CD4-positive, CD25-positive, alpha-beta regulatory T cell (primary cell): Measurements from ENCODE around the gene PATL1. TPM values are rescaled to one million over a fixed set of nuclear protein-coding genes. Genes with fewer than 3 reads are reported as not detected.
A peak's percentile ranks its signal among the peaks of the same experiment; 100 is the strongest.
"Not testable (repeated sequence)": the region's sequence is repeated elsewhere in the genome, so short reads cannot be mapped to it uniquely, and the experiment has no call there.

ENCODE experiments used
- ATAC-seq, 2 donors: fragments of 150-1000 bp; cut with Tn5 transposase; one replicate each; pipeline ENCODE4 v1.10.0; 2021; ENCODE audit warnings: low read depth in 2 of 2, moderate number of reproducible peaks in 2 of 2, moderate library complexity in 1 of 2
- DNase-seq, 3 donors: peaks; one replicate each; pipeline versions ENCODE4 v3.0.0 to v3.0.0-alpha.2; 2012 to 2022; ENCODE audit warnings: mixed read lengths in 1 of 3
- H3K27ac ChIP-seq: one replicate; pipeline ENCODE4 v1.7.0; 2013; ENCODE audit warnings: mild to moderate bottlenecking, low read length; ENCODE audit not compliant: insufficient read depth, poor library complexity, severe bottlenecking
- H3K27me3 ChIP-seq: one replicate; pipeline ENCODE4 v1.7.0; 2013; ENCODE audit warnings: low read length; ENCODE audit not compliant: control insufficient read depth, insufficient read depth
- H3K36me3 ChIP-seq: one replicate; pipeline ENCODE4 v1.7.0; 2013; ENCODE audit warnings: mild to moderate bottlenecking, low read length, moderate library complexity; ENCODE audit not compliant: control insufficient read depth, insufficient read depth
- H3K4me1 ChIP-seq: 2 replicates; pipeline ENCODE4 v1.7.0; 2013; ENCODE audit warnings: mild to moderate bottlenecking, low read length; ENCODE audit not compliant: insufficient read depth, control insufficient read depth, poor library complexity, severe bottlenecking
- H3K4me3 ChIP-seq: one replicate; pipeline ENCODE4 v1.7.0; 2013; ENCODE audit warnings: low read depth, mild to moderate bottlenecking, low read length, moderate library complexity
- H3K9me3 ChIP-seq, 2 experiments: 1 replicate in 1 of 2; 2 replicates in 1 of 2; pipeline ENCODE4 v1.7.0; 2013; ENCODE audit warnings: low read length in 2 of 2, mild to moderate bottlenecking in 1 of 2, moderate library complexity in 1 of 2; ENCODE audit not compliant: control insufficient read depth in 2 of 2
- H3K27ac Mint-ChIP-seq, 3 donors: one replicate each; pipeline ENCODE4 v1.8.0; 2020 to 2022; ENCODE audit warnings: mild to moderate bottlenecking in 3 of 3, mixed read lengths in 3 of 3, moderate library complexity in 2 of 3
- H3K27me3 Mint-ChIP-seq: one replicate; pipeline ENCODE4 v1.8.0; 2022; ENCODE audit warnings: mild to moderate bottlenecking, mixed read lengths
- H3K36me3 Mint-ChIP-seq: one replicate; pipeline ENCODE4 v1.8.0; 2020; ENCODE audit warnings: mixed read lengths
- H3K4me1 Mint-ChIP-seq, 4 donors: one replicate each; pipeline ENCODE4 v1.8.0; 2020 to 2022; ENCODE audit warnings: mixed read lengths in 4 of 4, mild to moderate bottlenecking in 1 of 4
- H3K4me3 Mint-ChIP-seq, 4 donors: one replicate each; pipeline ENCODE4 v1.8.0; 2020 to 2022; ENCODE audit warnings: mild to moderate bottlenecking in 4 of 4, mixed read lengths in 4 of 4, moderate library complexity in 3 of 4
- H3K9me3 Mint-ChIP-seq, 7 donors: one replicate each; pipeline ENCODE4 v1.8.0; 2020 to 2022; ENCODE audit warnings: mixed read lengths in 7 of 7, mild to moderate bottlenecking in 3 of 7, moderate library complexity in 2 of 7
- polyA plus RNA-seq, 4 donors: library from polyadenylated mRNA; unstranded; fragments of 300-500 nt; fragmentation: Illumina TruSeq; gene quantifications; one replicate each; pipeline ENCODE4 v1.2.3, GENCODE V29; 2021
- total RNA-seq: library from RNA; stranded (reverse); gene quantifications from one replicate; pipeline ENCODE4 v1.2.3, GENCODE V29; 2022

PATL1 gene
- total and polyA plus RNA-seq, 5 donors from 2014 or later: 4.6 to 63.3 (median 5.3) TPM

GRCh38 chr11:59626969-59627368 is 41.9 kb downstream of the PATL1 start:
- not testable (repeated sequence) for H3K27me3 ChIP-seq, H3K4me3 Mint-ChIP-seq, H3K9me3 Mint-ChIP-seq, H3K4me1 ChIP-seq, H3K36me3 Mint-ChIP-seq, H3K27ac ChIP-seq, H3K27ac Mint-ChIP-seq, H3K27me3 Mint-ChIP-seq, H3K4me1 Mint-ChIP-seq, DNase-seq, H3K4me3 ChIP-seq, H3K9me3 ChIP-seq, ATAC-seq, H3K36me3 ChIP-seq

DNA sequence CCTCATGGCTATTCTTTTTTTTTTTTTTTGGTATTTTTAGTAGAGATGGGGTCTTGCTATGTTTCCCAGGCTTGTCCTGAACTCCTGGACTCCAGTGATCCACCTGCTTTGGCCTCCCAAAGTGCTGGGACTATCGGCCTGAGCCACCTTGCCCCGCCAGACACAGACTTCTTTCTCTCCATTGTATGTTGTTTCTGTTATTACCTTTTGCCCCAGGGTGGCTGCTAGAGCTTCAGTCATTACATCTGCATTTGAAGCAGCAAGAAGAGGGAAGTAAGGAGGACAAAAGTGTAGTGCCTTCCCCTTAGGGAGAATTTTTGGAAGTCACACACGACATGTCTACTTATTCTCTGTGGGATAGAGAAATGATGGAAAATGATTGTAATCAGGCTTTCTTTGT is 43.1 kb downstream of the PATL1 start:
- peaks cover 6% of the 10 kb centered on the region for H3K36me3 Mint-ChIP-seq
- Histone ChIP-seq H3K36me3 (peaks cover 3% of the 10 kb centered on the region), H3K9me3 (no peaks in the 10 kb centered on the region), H3K4me3 (no peak overlapping the region), H3K27me3 (no peaks in the 10 kb centered on the region), H3K27ac (no peak overlapping the region), H3K4me1 (no peaks in the 10 kb centered on the region)
- ATAC-seq: no peak
- DNase-seq: no peak
- H3K4me1 Mint-ChIP-seq: peaks cover 0 to 2% (median 0%) of the 10 kb centered on the region in 4 donors
- H3K4me3 Mint-ChIP-seq: no peak overlapping the region
- no peaks in the 10 kb centered on the region for H3K9me3 Mint-ChIP-seq
- no peak overlapping the region for H3K27ac Mint-ChIP-seq
- H3K27me3 Mint-ChIP-seq: no peaks in the 10 kb centered on the region

DNA sequence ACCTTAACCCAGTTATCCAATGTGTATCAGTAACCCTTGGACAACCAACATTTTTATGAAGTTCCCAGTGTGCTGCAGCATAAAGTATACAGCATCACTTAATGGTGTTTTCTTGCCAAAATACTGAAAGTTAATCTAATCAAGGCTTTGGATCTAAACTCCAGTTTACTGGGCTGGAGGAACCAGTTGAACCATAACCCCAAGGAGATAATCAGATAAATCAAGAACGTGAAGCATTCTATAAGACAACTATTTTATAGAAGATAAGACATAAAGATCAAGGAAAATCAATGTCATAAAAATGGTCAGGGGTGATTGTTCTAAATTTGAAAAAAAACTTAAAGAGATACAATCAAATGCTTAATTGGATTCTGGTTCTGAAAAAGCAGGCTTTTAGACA is 51.0 kb downstream of the PATL1 start:
- H3K27ac Mint-ChIP-seq: no peak overlapping the region

GRCh38 chr11:59616396-59616982 is 52.3 kb downstream of the PATL1 start:
- DNase-seq (no peak), ATAC-seq (no peak)
- peak overlapping the region; percentile 97 for H3K27ac ChIP-seq
- Mint-ChIP-seq H3K36me3 (peaks cover 3% of the 10 kb centered on the region), H3K4me3 (peak overlapping the region; percentile 66 to 94 (median 82)), H3K27ac (peak overlapping the region; percentile 96 to 99 (median 98)), H3K9me3 (no peaks in the 10 kb centered on the region), H3K4me1 (peaks cover 10 to 43% (median 32%) of the 10 kb centered on the region in 4 donors), H3K27me3 (no peaks in the 10 kb centered on the region)
- H3K36me3 ChIP-seq: peaks cover 10% of the 10 kb centered on the region
- H3K27me3 ChIP-seq: no peaks in the 10 kb centered on the region
- peak overlapping the region; percentile 84 for H3K4me3 ChIP-seq
- peaks cover 39% of the 10 kb centered on the region for H3K4me1 ChIP-seq
- H3K9me3 ChIP-seq: no peaks in the 10 kb centered on the region

More for the DNA sequence above, 51.0 kb downstream of the PATL1 start:
- Histone ChIP-seq H3K27ac (no peak overlapping the region), H3K27me3 (no peaks in the 10 kb centered on the region), H3K4me1 (peaks cover 28% of the 10 kb centered on the region), H3K36me3 (peaks cover 2% of the 10 kb centered on the region), H3K4me3 (no peak overlapping the region), H3K9me3 (no peaks in the 10 kb centered on the region)
- DNase-seq (no peak), ATAC-seq (no peak)
- no peaks in the 10 kb centered on the region for H3K9me3 Mint-ChIP-seq
- peaks cover 6% of the 10 kb centered on the region for H3K36me3 Mint-ChIP-seq
- no peak overlapping the region for H3K4me3 Mint-ChIP-seq
- peaks cover 1 to 29% (median 21%) of the 10 kb centered on the region in 4 donors for H3K4me1 Mint-ChIP-seq
- no peaks in the 10 kb centered on the region for H3K27me3 Mint-ChIP-seq

- H3K4me1 ChIP-seq: peaks cover 39% of the 10 kb centered on the region
- peak within 1 kb of the TSS; percentile 96 to 99 (median 98) for H3K27ac Mint-ChIP-seq
- peaks cover 14 to 48% (median 34%) of the 10 kb centered on the region in 4 donors for H3K4me1 Mint-ChIP-seq
- H3K27me3 Mint-ChIP-seq: no peaks in the 10 kb centered on the region
- peak; percentile 81 to 85 for ATAC-seq
- no peaks in the 10 kb centered on the region for H3K9me3 ChIP-seq
- peaks cover 3% of the 10 kb centered on the region for H3K36me3 Mint-ChIP-seq
- H3K4me3 ChIP-seq: peak within 1 kb of the TSS; percentile 92
- H3K36me3 ChIP-seq: peaks cover 10% of the 10 kb centered on the region
- no peaks in the 10 kb centered on the region for H3K27me3 ChIP-seq
- peak; percentile 97 to 100 (median 99) for DNase-seq
- peak within 1 kb of the TSS; percentile 79 to 98 (median 94) for H3K4me3 Mint-ChIP-seq
- no peaks in the 10 kb centered on the region for H3K9me3 Mint-ChIP-seq
- peak within 1 kb of the TSS; percentile 97 for H3K27ac ChIP-seq
Observed at GRCh38 chr11:59615637-59616395, 53.0 kb downstream of the PATL1 start, which contains the start of gene OSBP. Gene OSBP, minus strand, starts transcription at chr11:59615774. Its CDS starts 110 bp downstream, at chr11:59615664.

GRCh38 chr11:59615120-59615636 is 53.7 kb downstream of the PATL1 start:
- H3K9me3 Mint-ChIP-seq: no peaks in the 10 kb centered on the region
- peaks cover 3% of the 10 kb centered on the region for H3K36me3 Mint-ChIP-seq

DNA sequence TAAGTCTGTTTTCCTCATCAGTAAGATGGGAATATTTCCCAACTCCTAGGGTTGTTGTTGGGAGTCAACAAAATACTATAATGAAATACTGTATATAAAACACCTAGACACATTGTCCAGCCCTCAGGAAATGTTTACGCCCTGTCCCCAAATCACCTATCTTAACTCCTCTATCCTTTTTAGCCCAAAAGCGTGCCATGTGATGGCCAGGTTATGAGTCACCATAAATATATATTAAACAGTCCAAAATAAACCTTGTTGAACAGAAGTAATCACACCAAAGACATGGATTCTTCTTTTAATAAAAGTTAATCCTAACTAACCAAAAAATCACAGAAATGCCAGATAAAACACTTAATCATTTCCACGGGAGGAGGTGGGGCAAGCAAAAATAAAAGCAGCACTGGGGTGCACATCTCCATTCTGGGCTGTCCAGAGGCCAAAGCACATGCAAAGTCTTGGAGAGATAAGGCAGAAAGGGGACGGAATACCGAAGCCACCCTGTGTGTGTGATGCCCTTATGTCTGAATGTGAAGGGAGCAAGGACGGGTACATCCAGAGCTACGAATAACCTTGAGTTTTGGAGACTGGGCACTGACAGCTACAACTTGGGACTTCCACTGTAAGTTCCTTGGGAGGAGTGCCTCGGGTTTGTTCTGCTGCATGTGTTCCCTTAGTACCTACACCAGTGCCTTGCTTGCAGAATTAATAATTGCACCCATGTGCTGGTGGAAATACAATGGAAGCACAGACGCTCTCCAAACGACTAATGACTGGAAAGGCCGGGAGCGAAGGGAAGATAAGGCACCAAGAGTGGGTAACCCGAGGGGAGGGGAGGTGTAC is 54.3 kb downstream of the PATL1 start:
- H3K4me1 ChIP-seq: peaks cover 41% of the 10 kb centered on the region
- H3K4me3 ChIP-seq: peak overlapping the region; percentile 92

More at GRCh38 chr11:59615120-59615636, 53.7 kb downstream of the PATL1 start:
- Mint-ChIP-seq H3K4me1 (peaks cover 14 to 50% (median 35%) of the 10 kb centered on the region in 4 donors), H3K27me3 (no peaks in the 10 kb centered on the region), H3K4me3 (peak overlapping the region; percentile 79 to 98 (median 94)), H3K27ac (peak overlapping the region; percentile 96 to 99 (median 98))
- Histone ChIP-seq H3K4me1 (peaks cover 41% of the 10 kb centered on the region), H3K4me3 (peak overlapping the region; percentile 92), H3K36me3 (peaks cover 15% of the 10 kb centered on the region), H3K27ac (peak overlapping the region; percentile 97), H3K9me3 (no peaks in the 10 kb centered on the region), H3K27me3 (no peaks in the 10 kb centered on the region)
- peak; percentile 3 to 9 for ATAC-seq
- peak; percentile 67 to 82 (median 69) for DNase-seq

More for the DNA sequence above, 54.3 kb downstream of the PATL1 start:
- peaks cover 21 to 55% (median 38%) of the 10 kb centered on the region in 4 donors for H3K4me1 Mint-ChIP-seq
- no peaks in the 10 kb centered on the region for H3K27me3 Mint-ChIP-seq
- Histone ChIP-seq H3K9me3 (no peaks in the 10 kb centered on the region), H3K36me3 (peaks cover 21% of the 10 kb centered on the region), H3K27me3 (no peaks in the 10 kb centered on the region), H3K27ac (peak overlapping the region; percentile 97)
- peak in 1 of 3 donors; percentile 10 for DNase-seq
- no peak for ATAC-seq
- peak overlapping the region; percentile 79 to 98 (median 94) for H3K4me3 Mint-ChIP-seq
- H3K9me3 Mint-ChIP-seq: no peaks in the 10 kb centered on the region
- peaks cover 9% of the 10 kb centered on the region for H3K36me3 Mint-ChIP-seq
- H3K27ac Mint-ChIP-seq: peak overlapping the region; percentile 75 to 98 (median 96)
